AG04450 (cell line): ENCODE data around the gene CRCP. TPM values are rescaled to one million over a fixed set of nuclear protein-coding genes. Genes with fewer than 3 reads are reported as not detected.
"Not testable (repeated sequence)": the region's sequence is repeated elsewhere in the genome, so short reads cannot be mapped to it uniquely, and the experiment has no call there.

ENCODE experiments used
- CTCF ChIA-PET: fragments of 300-600, 350-600 bp; formaldehyde crosslinking; extraction: SDS; loops from one replicate; lab custom pipeline; 2022; ENCODE audit warnings: antibody characterized with exemption, inconsistent platforms; lab: Charles Lee
- POLR2A ChIA-PET: fragments of 350-600 bp; formaldehyde crosslinking; extraction: SDS; loops from one replicate; lab custom pipeline; 2021; ENCODE audit warnings: antibody characterized with exemption, inconsistent platforms; lab: Yijun Ruan, JAX
- DNase-seq: peaks from one replicate; pipeline ENCODE4 v3.0.0-alpha.2; 2011; ENCODE audit warnings: low read depth, low spot score
- H3K27ac ChIP-seq: one replicate; pipeline ENCODE4 v1.5.1; 2012; ENCODE audit warnings: low read depth, low read length, control low read depth
- H3K27me3 ChIP-seq: one replicate; pipeline ENCODE4 v1.6.0; 2012; ENCODE audit warnings: low read length; ENCODE audit not compliant: control insufficient read depth, insufficient read depth
- H3K4me3 ChIP-seq: 2 replicates; pipeline ENCODE4 v1.5.1; 2011; ENCODE audit warnings: mild to moderate bottlenecking, low read depth, low read length, control low read depth
- H3K9me3 ChIP-seq: 2 replicates; pipeline ENCODE4 v1.5.1; 2012; ENCODE audit warnings: low read length; ENCODE audit not compliant: control insufficient read depth, insufficient read depth
- CTCF ChIP-seq: IDR thresholded peaks from 2 replicates; pipeline ENCODE4 v1.5.1; 2011; ENCODE audit warnings: low read depth, low read length, control low read depth, inconsistent platforms
- polyA plus RNA-seq: library from polyadenylated mRNA; depleted of rRNA; stranded (reverse); fragments of >200 nt; gene quantifications from 2 replicates; pipeline ENCODE4 v1.2.3, GENCODE V29; 2011

Gene CRCP
- polyA plus RNA-seq, 1 experiment = 28.5 TPM

- no peak overlapping the region for H3K27ac ChIP-seq
- no peak for TF ChIP-seq CTCF
- H3K4me3 ChIP-seq = no peak overlapping the region
- no peak for DNase-seq
- CTCF ChIA-PET = interaction anchor here (0.7 kb wide), 1 partner anchor 530 kb away, joined by 3 read pairs; no protein-coding TSS in a partner anchor
- POLR2A ChIA-PET = no interaction called here
- H3K27me3 ChIP-seq = no peaks in the 10 kb centered on the region
- no peaks in the 10 kb centered on the region for H3K9me3 ChIP-seq
Measured at GRCh38 chr7:66125052-66125694, 10.5 kb downstream of the CRCP start.

- H3K9me3 ChIP-seq, H3K4me3 ChIP-seq, CTCF ChIA-PET, H3K27me3 ChIP-seq, POLR2A ChIA-PET, H3K27ac ChIP-seq, DNase-seq: not testable (repeated sequence)
Measured at GRCh38 chr7:66125781-66126352, 11.2 kb downstream of the CRCP start.

GRCh38 chr7:66127172-66127571 is 12.5 kb downstream of the CRCP start:
- H3K27ac ChIP-seq, CTCF ChIA-PET, H3K9me3 ChIP-seq, H3K4me3 ChIP-seq, H3K27me3 ChIP-seq, POLR2A ChIA-PET, DNase-seq: not testable (repeated sequence)

GRCh38 chr7:66138994-66139752 is 24.5 kb downstream of the CRCP start:
- no peak for TF ChIP-seq CTCF
- H3K27ac ChIP-seq = peak overlapping the region; percentile 47
- no peak overlapping the region for H3K4me3 ChIP-seq
- no peak for DNase-seq
- H3K9me3 ChIP-seq = no peaks in the 10 kb centered on the region
- CTCF ChIA-PET = interaction anchor here (0.5 to 2.6 kb wide), 5 partner anchors 65 to 420 kb away, joined by 3 to 8 read pairs (median 3); no protein-coding TSS in a partner anchor
- H3K27me3 ChIP-seq = no peaks in the 10 kb centered on the region
- POLR2A ChIA-PET = interaction anchor here (0.6 to 1.0 kb wide), 2 partner anchors 25 to 48 kb away, joined by 4 to 5 read pairs; partner anchors contain the start of gene CRCP

GRCh38 chr7:66140924-66141323 is 26.3 kb downstream of the CRCP start:
- H3K27ac ChIP-seq = no peak overlapping the region
- no peak overlapping the region for H3K4me3 ChIP-seq
- no peaks in the 10 kb centered on the region for H3K27me3 ChIP-seq
- ChIA-PET POLR2A (interaction anchor here (0.6 to 1.1 kb wide), 2 partner anchors 29 to 110 kb away, joined by 3 to 17 read pairs; no protein-coding TSS in a partner anchor), CTCF (interaction anchor here (0.5 to 2.6 kb wide), 26 partner anchors 9 to 678 kb away, joined by 3 to 10 read pairs (median 3); partner anchors contain the start of gene TPST1)
- peak; percentile 77 for TF ChIP-seq CTCF
- H3K9me3 ChIP-seq = no peaks in the 10 kb centered on the region
- DNase-seq = no peak
